Gastrocnemius medialis (tissue), 4 donors: Measurements from ENCODE around the gene PITHD1. TPM values are rescaled to one million over a fixed set of nuclear protein-coding genes. Genes with fewer than 3 reads are reported as not detected.

Experiments used
- ATAC-seq, 2 donors: fragments of 150-250 bp; one replicate each; pipeline ENCODE4 v1.9.1; 2016
- DNase-seq, 2 donors: peaks; one replicate each; pipeline ENCODE4 v3.0.0-alpha.2; 2019
- H3K27ac ChIP-seq, 4 donors: fragments of 200-600 bp; sonication (generic); 1 replicate in 1 of 4; 2 replicates in 3 of 4; pipeline ENCODE4 v1.5.1; 2016 to 2018; ENCODE audit warnings: mild to moderate bottlenecking in 2 of 4, moderate library complexity in 1 of 4
- H3K27me3 ChIP-seq, 3 donors: fragments of 200-600 bp; sonication (generic) in 2 of 3; 1 replicate in 1 of 3; 2 replicates in 2 of 3; pipeline versions ENCODE4 v1.5.1 to v1.6.0; 2016 to 2019; ENCODE audit warnings: mild to moderate bottlenecking in 1 of 3, moderate library complexity in 1 of 3
- H3K36me3 ChIP-seq, 2 donors: fragments of 200-600 bp; sonication (generic) in 1 of 2; one replicate each; pipeline ENCODE4 v1.5.1; 2017 to 2018
- H3K4me1 ChIP-seq, 2 donors: fragments of 200-600 bp; sonication (generic) in 1 of 2; one replicate each; pipeline ENCODE4 v1.5.1; 2016 to 2017; ENCODE audit warnings: mild to moderate bottlenecking in 2 of 2
- H3K4me3 ChIP-seq, 4 donors: fragments of 200-600 bp; sonication (generic) in 3 of 4; 1 replicate in 1 of 4; 2 replicates in 3 of 4; pipeline ENCODE4 v1.5.1; 2016 to 2019; ENCODE audit warnings: mild to moderate bottlenecking in 2 of 4
- H3K9me3 ChIP-seq, 3 donors: fragments of 200-600 bp; sonication (generic) in 2 of 3; 1 replicate in 1 of 3; 2 replicates in 2 of 3; pipeline ENCODE4 v1.5.1; 2016 to 2019
- POLR2A ChIP-seq, 2 donors: fragments of 450-650 bp; IDR thresholded peaks; one replicate each; pipeline ENCODE4 v1.6.1; 2017; ENCODE audit warnings: antibody characterized with exemption in 2 of 2, mild to moderate bottlenecking in 2 of 2, moderate library complexity in 2 of 2
- in situ Hi-C, 4 donors: fragments of 200-750 bp; cut with MboI; loops; one replicate each; pipeline versions ENCODE4 v1.15.0 to v1.8.0; 2017; ENCODE audit warnings: low sequenced_read_pairs in 4 of 4
- intact Hi-C: fragments of 100-400 bp; cut with DNase I; formaldehyde crosslinking; loops from one replicate; pipeline ENCODE4 v1.15.1; 2023; ENCODE audit warnings: low total_unique reads
- total RNA-seq, 4 donors: library from RNA; depleted of rRNA; stranded (reverse); fragments of >200 nt; gene quantifications; one replicate each; pipeline versions ENCODE4 v1.1.0 to v1.2.3, GENCODE V29; 2016
- TF ChIP-seq, protein P1 (sequence below), 5 experiments: fragments of 450-650 bp in 3 of 5; fragments of 200-600 bp in 2 of 5; sonication (generic) in 2 of 5; IDR thresholded peaks in 4 of 5; conservative IDR thresholded peaks in 1 of 5; 1 replicate in 4 of 5; 2 replicates in 1 of 5; pipeline ENCODE4 v1.5.1; 2016 to 2019; ENCODE audit warnings: antibody characterized with exemption in 5 of 5, mild to moderate bottlenecking in 3 of 5, moderate library complexity in 3 of 5

The PITHD1 gene
- total RNA-seq, 4 donors from 2014 or later = 79.9 to 104 (median 90.3) TPM

DNA sequence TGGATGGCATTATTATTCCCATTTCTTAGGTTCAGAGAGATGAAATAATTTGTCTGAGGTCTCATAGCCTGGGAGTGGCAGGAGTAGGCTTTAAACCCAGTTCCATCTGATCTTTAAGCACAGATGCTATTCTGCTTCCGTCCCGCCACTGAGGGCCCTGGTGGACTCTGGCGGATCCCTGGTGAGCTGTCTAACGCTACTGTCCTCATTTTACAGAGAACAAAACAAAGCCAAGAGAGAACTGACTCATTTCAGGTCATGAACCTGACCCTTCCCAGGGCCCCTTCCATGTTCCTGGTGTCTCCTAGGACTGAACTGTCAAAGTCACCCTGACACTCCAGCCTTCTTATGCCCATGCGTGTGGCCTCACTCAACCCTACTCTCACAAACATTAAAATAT lies 25.5 kb downstream of the PITHD1 start:
- Histone ChIP-seq H3K9me3 (no peaks in the 10 kb centered on the region), H3K27ac (no peak overlapping the region), H3K4me3 (no peak overlapping the region), H3K36me3 (peaks cover 0 to 21% of the 10 kb centered on the region in 2 donors), H3K4me1 (peaks cover 16 to 25% of the 10 kb centered on the region in 2 donors), H3K27me3 (no peaks in the 10 kb centered on the region)
- in situ Hi-C loops = no loop called here
- intact Hi-C loops = no loop called here
- DNase-seq = no peak
- ATAC-seq = no peak
- no peak for TF ChIP-seq POLR2A (IDR thresholded peaks at IDR 0.05)
- TF ChIP-seq, protein P1, sequence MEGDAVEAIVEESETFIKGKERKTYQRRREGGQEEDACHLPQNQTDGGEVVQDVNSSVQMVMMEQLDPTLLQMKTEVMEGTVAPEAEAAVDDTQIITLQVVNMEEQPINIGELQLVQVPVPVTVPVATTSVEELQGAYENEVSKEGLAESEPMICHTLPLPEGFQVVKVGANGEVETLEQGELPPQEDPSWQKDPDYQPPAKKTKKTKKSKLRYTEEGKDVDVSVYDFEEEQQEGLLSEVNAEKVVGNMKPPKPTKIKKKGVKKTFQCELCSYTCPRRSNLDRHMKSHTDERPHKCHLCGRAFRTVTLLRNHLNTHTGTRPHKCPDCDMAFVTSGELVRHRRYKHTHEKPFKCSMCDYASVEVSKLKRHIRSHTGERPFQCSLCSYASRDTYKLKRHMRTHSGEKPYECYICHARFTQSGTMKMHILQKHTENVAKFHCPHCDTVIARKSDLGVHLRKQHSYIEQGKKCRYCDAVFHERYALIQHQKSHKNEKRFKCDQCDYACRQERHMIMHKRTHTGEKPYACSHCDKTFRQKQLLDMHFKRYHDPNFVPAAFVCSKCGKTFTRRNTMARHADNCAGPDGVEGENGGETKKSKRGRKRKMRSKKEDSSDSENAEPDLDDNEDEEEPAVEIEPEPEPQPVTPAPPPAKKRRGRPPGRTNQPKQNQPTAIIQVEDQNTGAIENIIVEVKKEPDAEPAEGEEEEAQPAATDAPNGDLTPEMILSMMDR (IDR thresholded peaks at IDR 0.05 in 4 of 5, conservative IDR thresholded peaks at IDR 0.05 in 1 of 5) = no peak

- in situ Hi-C loops = no loop called here
- Histone ChIP-seq H3K9me3 (no peaks in the 10 kb centered on the region), H3K27me3 (no peaks in the 10 kb centered on the region), H3K4me1 (peaks cover 16 to 20% of the 10 kb centered on the region in 2 donors), H3K27ac (no peak overlapping the region), H3K4me3 (no peak overlapping the region), H3K36me3 (peaks cover 0 to 22% of the 10 kb centered on the region in 2 donors)
- ATAC-seq (no peak), DNase-seq (no peak)
- no peak for TF ChIP-seq POLR2A (IDR thresholded peaks at IDR 0.05)
- TF ChIP-seq, protein P1 (IDR thresholded peaks at IDR 0.05 in 4 of 5, conservative IDR thresholded peaks at IDR 0.05 in 1 of 5) = no peak
- intact Hi-C loops = no loop called here
Measured at GRCh38 chr1:23804183-23804835, 26.1 kb downstream of the PITHD1 start.

DNA sequence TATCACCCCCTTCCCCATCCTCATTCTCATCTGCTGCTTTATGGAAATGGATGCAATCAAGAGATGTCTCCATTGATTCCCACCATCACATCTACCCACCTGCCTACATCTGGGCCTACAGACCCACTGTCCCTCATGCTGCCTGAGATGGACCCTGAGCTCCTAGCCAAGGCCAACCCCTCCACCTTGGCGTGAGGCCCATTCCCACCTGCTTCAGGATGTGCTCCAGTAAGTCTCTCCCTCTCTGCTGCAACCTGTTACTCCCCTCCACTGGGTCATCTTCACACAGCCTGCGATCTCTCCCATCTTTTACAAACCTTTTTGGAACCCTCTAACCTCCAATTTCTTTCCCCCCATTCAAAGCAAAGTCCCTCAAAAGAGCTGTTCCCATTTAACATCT lies 26.8 kb downstream of the PITHD1 start:
- no peaks in the 10 kb centered on the region for H3K27me3 ChIP-seq
- no peak for DNase-seq
- no peak for ATAC-seq
- H3K36me3 ChIP-seq = peaks cover 0 to 22% of the 10 kb centered on the region in 2 donors
- TF ChIP-seq, protein P1 (IDR thresholded peaks at IDR 0.05 in 4 of 5, conservative IDR thresholded peaks at IDR 0.05 in 1 of 5) = no peak
- TF ChIP-seq POLR2A (IDR thresholded peaks at IDR 0.05) = no peak
- H3K9me3 ChIP-seq = no peaks in the 10 kb centered on the region
- H3K4me3 ChIP-seq = no peak overlapping the region
- H3K27ac ChIP-seq = no peak overlapping the region
- H3K4me1 ChIP-seq = peaks cover 9 to 15% of the 10 kb centered on the region in 2 donors
- intact Hi-C loops (no loop called here), in situ Hi-C loops (loop anchor here in 1 of 4 donors (5.0 kb wide), 1 partner anchor 52 kb away; no protein-coding TSS in a partner anchor)

GRCh38 chr1:23806280-23806679 lies 28.1 kb downstream of the PITHD1 start:
- no peak overlapping the region for H3K27ac ChIP-seq
- intact Hi-C loops = no loop called here
- no peaks in the 10 kb centered on the region for H3K27me3 ChIP-seq
- in situ Hi-C loops = loop anchor here in 1 of 4 donors (5.0 kb wide), 1 partner anchor 51 kb away; no protein-coding TSS in a partner anchor
- no peak for ATAC-seq
- peaks cover 8 to 12% of the 10 kb centered on the region in 2 donors for H3K4me1 ChIP-seq
- no peak for TF ChIP-seq POLR2A (IDR thresholded peaks at IDR 0.05)
- TF ChIP-seq, protein P1 (IDR thresholded peaks at IDR 0.05 in 4 of 5, conservative IDR thresholded peaks at IDR 0.05 in 1 of 5) = no peak
- no peak overlapping the region for H3K4me3 ChIP-seq
- no peak for DNase-seq
- H3K36me3 ChIP-seq = peaks cover 0 to 22% of the 10 kb centered on the region in 2 donors
- H3K9me3 ChIP-seq = no peaks in the 10 kb centered on the region
